GM21360 (cell line): ENCODE results near the gene WIF1.

Experiments used
- ATAC-seq: cut with Tn5 transposase; IDR thresholded peaks from one replicate; pipeline ENCODE4 v1.9.1; 2021; ENCODE audit warnings: mild to moderate bottlenecking, moderate library complexity; ENCODE audit not compliant: unreplicated experiment

The WIF1 gene

DNA sequence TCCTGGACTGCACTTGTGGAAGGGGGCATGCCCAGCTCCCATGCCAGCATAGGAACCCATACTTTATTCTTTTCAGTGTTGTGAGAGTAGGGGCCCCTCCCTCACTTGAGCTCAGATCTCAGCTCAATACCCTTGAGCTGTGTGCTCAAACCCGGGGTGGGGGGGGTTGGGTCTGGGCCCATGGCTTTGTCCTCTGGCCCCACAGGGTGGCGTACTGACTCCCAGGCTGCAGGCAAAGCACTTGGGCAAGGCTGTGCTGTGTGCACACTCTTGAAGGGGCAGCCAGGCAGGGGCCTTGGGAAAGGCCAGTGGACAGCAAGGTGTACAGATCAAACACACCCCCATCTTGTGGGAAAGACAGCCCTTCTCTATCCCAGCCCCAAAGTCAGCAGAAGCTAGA is 81.8 kb downstream of the WIF1 start:
- ATAC-seq = no peak

GRCh38 chr12:65025136-65025535 is 96.0 kb downstream of the WIF1 start:
- ATAC-seq = no peak

GRCh38 chr12:65023485-65023884 is 97.6 kb downstream of the WIF1 start:
- ATAC-seq = no peak

GRCh38 chr12:65022960-65023359 is 98.1 kb downstream of the WIF1 start:
- ATAC-seq = no peak

GRCh38 chr12:65022421-65022820 is 98.7 kb downstream of the WIF1 start:
- ATAC-seq = no peak

- no peak for ATAC-seq
Measured at GRCh38 chr12:65019696-65020234, 101.3 kb downstream of the WIF1 start.

- no peak for ATAC-seq
Measured at GRCh38 chr12:65016881-65017650, 104.0 kb downstream of the WIF1 start.

DNA sequence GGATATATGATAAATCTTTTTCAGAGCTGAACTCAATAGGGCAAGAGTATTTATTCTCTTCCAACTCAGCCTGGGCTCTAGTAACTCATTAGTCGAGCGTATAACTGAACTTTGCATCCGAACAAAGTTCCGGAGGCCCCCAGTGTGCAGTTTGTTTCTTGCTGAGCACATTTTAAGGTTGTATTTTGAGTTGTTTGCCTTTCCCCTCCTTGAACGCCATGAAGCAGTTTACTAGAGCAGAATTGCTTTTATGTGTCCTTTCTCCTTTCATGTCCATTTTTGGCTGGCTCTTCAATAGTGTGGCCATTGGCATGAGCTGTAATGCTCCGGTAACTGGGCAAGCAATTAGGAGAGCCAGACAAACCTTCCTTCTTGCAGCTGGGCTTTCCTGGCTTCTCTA is 105.3 kb downstream of the WIF1 start:
- ATAC-seq = no peak

DNA sequence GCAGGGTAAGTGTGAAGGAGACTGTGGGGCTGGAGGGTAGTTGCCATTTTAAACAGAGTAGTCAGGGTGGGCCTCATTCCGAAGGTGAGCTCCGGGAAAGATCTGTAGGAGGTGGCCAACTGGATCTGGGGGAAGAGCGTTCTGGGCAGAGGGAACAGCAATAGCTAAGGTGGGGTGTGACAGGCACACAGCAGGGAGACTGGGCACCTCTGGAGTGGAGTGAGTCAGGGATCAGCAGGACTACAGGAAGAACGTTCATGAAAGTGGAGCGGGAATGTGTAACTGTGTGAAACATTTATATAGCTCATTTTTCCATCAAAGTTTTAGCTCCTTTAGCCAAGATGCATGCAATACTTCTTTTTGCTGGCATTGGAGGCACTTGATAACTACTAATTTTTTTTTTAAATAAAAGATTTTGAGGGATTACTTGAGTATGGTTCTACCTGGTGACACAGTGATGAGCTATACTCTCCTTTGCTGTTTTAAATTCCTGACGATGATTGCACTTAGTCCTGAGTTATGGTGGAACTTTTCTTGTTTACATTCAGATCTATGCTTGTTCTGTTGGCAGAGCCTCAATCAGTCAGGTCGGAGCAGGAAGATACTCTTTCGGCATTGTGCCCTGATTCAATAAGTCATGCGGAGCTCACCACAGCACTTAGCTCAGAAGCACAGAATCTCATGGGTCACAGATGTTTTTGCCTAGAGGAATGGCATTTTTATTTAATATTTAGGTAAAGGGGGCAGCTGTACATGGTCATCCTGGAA is 106.4 kb downstream of the WIF1 start:
- no peak for ATAC-seq

GRCh38 chr12:65010437-65010836 is 110.7 kb downstream of the WIF1 start:
- no peak for ATAC-seq

GRCh38 chr12:65005716-65006115 is 115.4 kb downstream of the WIF1 start:
- no peak for ATAC-seq

DNA sequence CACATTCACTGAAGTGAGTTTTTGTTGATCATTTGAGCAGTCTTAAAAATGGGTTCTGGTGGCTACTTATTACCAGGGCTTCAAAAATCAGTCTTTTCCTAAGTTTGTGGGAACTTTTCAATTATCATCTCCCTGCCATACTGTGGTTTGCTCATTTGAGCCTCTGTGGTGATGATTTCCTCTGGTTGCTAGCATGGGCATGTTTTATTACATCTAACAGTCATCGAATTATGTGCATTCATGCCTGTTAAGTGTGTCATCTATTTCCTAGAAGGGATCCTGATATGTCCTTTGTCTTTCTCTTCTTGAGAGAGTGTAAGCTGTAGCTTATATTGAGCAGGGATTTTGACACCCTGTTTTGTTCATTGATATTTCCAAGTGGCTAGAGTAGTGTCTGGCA is 116.8 kb downstream of the WIF1 start:
- ATAC-seq = no peak
